Liver (tissue), 9 donors: ENCODE data around the gene PREP. TPM values are rescaled to one million over a fixed set of nuclear protein-coding genes. Genes with fewer than 3 reads are reported as not detected.

ENCODE experiments used
- DNase-seq: peaks from one replicate; pipeline ENCODE4 v3.0.0-alpha.2; 2017; ENCODE audit warnings: low spot score
- H3K27ac ChIP-seq, 2 donors: one replicate each; pipeline ENCODE4 v1.7.0; 2013; ENCODE audit warnings: inconsistent platforms in 2 of 2, low read length in 2 of 2, control low read depth in 1 of 2, low read depth in 1 of 2, mild to moderate bottlenecking in 1 of 2
- H3K27me3 ChIP-seq, 4 donors: one replicate each; pipeline versions ENCODE4 v1.6.1 to v1.7.0; 2013; ENCODE audit warnings: low read length in 3 of 4, inconsistent platforms in 1 of 4, mild to moderate bottlenecking in 1 of 4, moderate library complexity in 1 of 4; ENCODE audit not compliant: control insufficient read depth in 4 of 4, insufficient read depth in 4 of 4
- H3K36me3 ChIP-seq, 4 donors: one replicate each; pipeline versions ENCODE4 v1.6.1 to v1.7.0; 2013; ENCODE audit warnings: low read length in 3 of 4, mild to moderate bottlenecking in 3 of 4, low read depth in 1 of 4, moderate library complexity in 1 of 4; ENCODE audit not compliant: control insufficient read depth in 4 of 4, insufficient read depth in 3 of 4
- H3K4me1 ChIP-seq, 4 donors: one replicate each; pipeline versions ENCODE4 v1.6.1 to v1.7.0; 2013; ENCODE audit warnings: low read length in 3 of 4, mild to moderate bottlenecking in 3 of 4, moderate library complexity in 1 of 4; ENCODE audit not compliant: control insufficient read depth in 4 of 4, insufficient read depth in 4 of 4
- H3K4me3 ChIP-seq, 3 donors: one replicate each; pipeline versions ENCODE4 v1.6.1 to v1.7.0; 2013; ENCODE audit warnings: low read length in 3 of 3, control low read depth in 1 of 3, low read depth in 1 of 3, mild to moderate bottlenecking in 1 of 3
- H3K9ac ChIP-seq, 2 donors: one replicate each; pipeline ENCODE4 v1.7.0; 2013; ENCODE audit warnings: low read length in 2 of 2, mild to moderate bottlenecking in 2 of 2, moderate library complexity in 2 of 2, control low read depth in 1 of 2, low read depth in 1 of 2
- H3K9me3 ChIP-seq, 4 donors: one replicate each; pipeline versions ENCODE4 v1.6.1 to v1.7.0; 2013; ENCODE audit warnings: low read length in 3 of 4; ENCODE audit not compliant: control insufficient read depth in 4 of 4
- ATF3 ChIP-seq: IDR thresholded peaks from 2 replicates; pipeline ENCODE4 v1.6.1; 2016; ENCODE audit warnings: antibody characterized with exemption
- CTCF ChIP-seq: fragments of 150-350 bp; IDR thresholded peaks from 2 replicates; pipeline ENCODE4 v1.5.1; 2017; ENCODE audit warnings: improper control_type of control experiment, low read depth, low read length; ENCODE audit not compliant: missing input control
- EGR1 ChIP-seq, 2 donors: IDR thresholded peaks; 2 replicates each; pipeline ENCODE4 v1.6.1; 2016 to 2018; ENCODE audit warnings: antibody characterized with exemption in 2 of 2, low read depth in 2 of 2
- FOXA1 ChIP-seq: IDR thresholded peaks from 2 replicates; pipeline ENCODE4 v1.6.1; 2016; ENCODE audit warnings: antibody characterized with exemption
- FOXA2 ChIP-seq: IDR thresholded peaks from 2 replicates; pipeline ENCODE4 v1.6.1; 2016; ENCODE audit warnings: antibody characterized with exemption
- GABPA ChIP-seq, 2 donors: IDR thresholded peaks in 1 of 2; conservative IDR thresholded peaks in 1 of 2; 2 replicates each; pipeline ENCODE4 v1.6.1; 2016; ENCODE audit warnings: antibody characterized with exemption in 2 of 2, mild to moderate bottlenecking in 1 of 2, moderate library complexity in 1 of 2
- HNF4A ChIP-seq, 2 donors: conservative IDR thresholded peaks; 2 replicates each; pipeline ENCODE4 v1.6.1; 2016; ENCODE audit warnings: antibody characterized with exemption in 2 of 2, mild to moderate bottlenecking in 2 of 2
- HNF4G ChIP-seq: IDR thresholded peaks from 2 replicates; pipeline ENCODE4 v1.6.1; 2016; ENCODE audit warnings: antibody characterized with exemption
- JUND ChIP-seq, 2 donors: IDR thresholded peaks; 2 replicates each; pipeline ENCODE4 v1.6.1; 2016; ENCODE audit warnings: antibody characterized with exemption in 2 of 2
- REST ChIP-seq: IDR thresholded peaks from 2 replicates; pipeline ENCODE4 v1.6.1; 2016; ENCODE audit warnings: antibody characterized with exemption, mild to moderate bottlenecking
- RXRA ChIP-seq, 2 donors: IDR thresholded peaks; 2 replicates each; pipeline ENCODE4 v1.6.1; 2017 to 2018; ENCODE audit warnings: antibody characterized with exemption in 2 of 2, mild to moderate bottlenecking in 1 of 2
- TAF1 ChIP-seq: conservative IDR thresholded peaks from 2 replicates; pipeline ENCODE4 v1.6.1; 2016; ENCODE audit warnings: antibody characterized with exemption, mild to moderate bottlenecking
- YY1 ChIP-seq: IDR thresholded peaks from 2 replicates; pipeline ENCODE4 v1.6.1; 2016; ENCODE audit warnings: antibody characterized with exemption, mild to moderate bottlenecking
- ZBTB33 ChIP-seq: IDR thresholded peaks from 2 replicates; pipeline ENCODE4 v1.6.1; 2016; ENCODE audit warnings: antibody characterized with exemption
- WGBS: extraction: QIAGEN DNeasy Blood & Tissue Kit; methylation state at CpG from one replicate; pipeline ENCODE4 v1.1.7; 2013; 5-methylcytosine and 5-hydroxymethylcytosine counted together
- polyA plus RNA-seq, 2 donors: library from polyadenylated mRNA; stranded (reverse) in 1 of 2; unstranded in 1 of 2; fragments of 200-250 nt in 1 of 2; fragments of >200 nt in 1 of 2; fragmentation: Nextera tagmentation in 1 of 2; extraction: Ambion mirVana in 1 of 2; gene quantifications; one replicate each; pipeline versions ENCODE4 v1.2.1 to v1.2.3, GENCODE V29; 2013 to 2015
- total RNA-seq, 2 donors: library from RNA; depleted of rRNA; stranded (reverse); fragments of >200 nt; gene quantifications; one replicate each; pipeline ENCODE4 v1.2.3, GENCODE V29; 2014
- donor health status: healthy.
- donor health status: healthy.
- donor health status: healthy.
- donor health status: healthy.
- donor health status: healthy.

Gene PREP
- total and polyA plus RNA-seq, 4 donors: 7.3 to 17.7 (median 13.0) TPM

- DNase-seq: no peak
- 21% methylated on average over 6 of the region's 6 CpGs for WGBS
- peaks cover 3 to 16% (median 11%) of the 10 kb centered on the region in 4 donors for H3K36me3 ChIP-seq
- H3K9ac ChIP-seq: no peak overlapping the region
- H3K4me1 ChIP-seq: peaks cover 0 to 6% (median 3%) of the 10 kb centered on the region in 4 donors
- H3K4me3 ChIP-seq: no peak overlapping the region
- H3K27ac ChIP-seq: no peak overlapping the region
- TF ChIP-seq TAF1 (no peak), HNF4A (conservative IDR thresholded peaks at IDR 0.05) (peak; percentile 19 to 26), FOXA1 (no peak), RXRA (IDR thresholded peaks at IDR 0.05) (peak; percentile 35 to 41), FOXA2 (no peak)
- H3K9me3 ChIP-seq: no peaks in the 10 kb centered on the region
- no peaks in the 10 kb centered on the region for H3K27me3 ChIP-seq
Measured at GRCh38 chr6:105272786-105273185, 130.1 kb downstream of the PREP start.

GRCh38 chr6:105270511-105270910, 132.4 kb downstream of the PREP start:
- TF ChIP-seq ATF3 (no peak), EGR1 (IDR thresholded peaks at IDR 0.05; ENCODE audit: low read depth in 2 of 2) (no peak), CTCF (no peak), HNF4G (no peak), YY1 (no peak), ZBTB33 (no peak), HNF4A (conservative IDR thresholded peaks at IDR 0.05) (no peak), TAF1 (no peak), GABPA (IDR thresholded peaks at IDR 0.05 in 1 of 2, conservative IDR thresholded peaks at IDR 0.05 in 1 of 2) (no peak), JUND (IDR thresholded peaks at IDR 0.05) (no peak), RXRA (IDR thresholded peaks at IDR 0.05) (no peak), FOXA2 (no peak)
- Histone ChIP-seq H3K9ac (no peak overlapping the region), H3K9me3 (no peaks in the 10 kb centered on the region), H3K36me3 (peaks cover 0 to under 1% (median 0%) of the 10 kb centered on the region in 4 donors), H3K27me3 (no peaks in the 10 kb centered on the region), H3K4me1 (peaks cover 0 to 6% (median 3%) of the 10 kb centered on the region in 4 donors), H3K27ac (no peak overlapping the region), H3K4me3 (no peak overlapping the region)
- DNase-seq: no peak

GRCh38 chr6:105269390-105269789, 133.5 kb downstream of the PREP start:
- no peak for DNase-seq
- 93% methylated on average over 2 of the region's 2 CpGs for WGBS
- Histone ChIP-seq H3K9ac (no peak overlapping the region), H3K4me1 (peaks cover 0 to 6% (median 3%) of the 10 kb centered on the region in 4 donors), H3K4me3 (no peak overlapping the region), H3K9me3 (no peaks in the 10 kb centered on the region), H3K36me3 (no peaks in the 10 kb centered on the region), H3K27ac (no peak overlapping the region), H3K27me3 (no peaks in the 10 kb centered on the region)
- TF ChIP-seq HNF4A (conservative IDR thresholded peaks at IDR 0.05): no peak
- TF ChIP-seq RXRA (IDR thresholded peaks at IDR 0.05): no peak
- TF ChIP-seq REST: no peak
